Peyer's patch (tissue), 4 donors: ENCODE measurements around the gene THPO.

ENCODE experiments used
- CTCF ChIP-seq, 6 experiments: fragments of 450-650 bp in 4 of 6; fragments of 200-600 bp in 2 of 6; sonication (generic) in 1 of 6; IDR thresholded peaks; one replicate each; pipeline ENCODE4 v1.5.1; 2017 to 2019; ENCODE audit warnings: antibody characterized with exemption in 6 of 6, mild to moderate bottlenecking in 3 of 6, moderate library complexity in 1 of 6
- POLR2A ChIP-seq, 2 donors: fragments of 450-650 bp; IDR thresholded peaks; one replicate each; pipeline ENCODE4 v1.5.1; 2017; ENCODE audit warnings: antibody characterized with exemption in 2 of 2, mild to moderate bottlenecking in 2 of 2, moderate library complexity in 2 of 2

GRCh38 chr3:184368116-184368515 lies 9.9 kb downstream of the THPO start:
- TF ChIP-seq CTCF (IDR thresholded peaks at IDR 0.05) = no peak
- TF ChIP-seq POLR2A (IDR thresholded peaks at IDR 0.05) = no peak
